ENCODE measurements around the gene FOLR2.

Gene FOLR2

DNA sequence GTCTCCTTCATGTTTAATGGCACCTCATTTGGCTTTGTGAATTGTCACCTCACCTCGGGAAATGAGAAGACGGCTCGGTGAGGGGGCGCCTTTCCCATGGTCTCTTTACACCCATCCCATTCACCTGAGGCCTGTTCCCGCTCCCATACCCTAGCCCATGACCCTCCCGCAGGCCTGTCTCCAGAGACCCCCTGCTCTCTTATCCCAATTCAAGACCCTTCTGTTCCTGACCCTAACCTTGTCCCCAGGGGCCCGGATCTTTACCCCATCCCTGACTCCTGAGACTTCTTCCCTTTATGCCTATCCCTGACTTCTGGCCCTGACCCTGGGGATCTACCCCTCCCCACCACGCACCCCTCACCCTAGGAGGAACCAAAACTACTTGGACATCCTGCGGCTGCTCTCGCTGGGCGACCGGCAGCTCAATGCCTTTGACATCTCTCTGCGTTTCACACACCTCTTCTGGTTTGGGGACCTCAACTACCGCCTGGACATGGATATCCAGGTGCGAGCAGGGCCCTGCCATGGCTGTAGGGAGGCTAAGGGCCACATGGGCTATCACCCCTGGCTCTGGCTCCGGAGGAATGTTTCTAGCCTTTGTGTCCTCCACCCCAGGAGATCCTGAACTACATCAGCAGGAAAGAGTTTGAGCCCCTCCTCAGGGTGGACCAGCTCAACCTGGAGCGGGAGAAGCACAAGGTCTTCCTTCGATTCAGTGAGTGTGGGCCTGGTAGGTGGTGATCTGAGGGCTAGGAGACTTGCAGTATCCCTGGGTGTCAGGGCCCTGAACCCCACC, 15.9 kb downstream of the FOLR2 start:
- no CpG with 5 or more reads among the region's 18 CpGs for WGBS (ENCODE audit: extremely low coverage, insufficient coverage, low lambda C conversion rate)
- DNase-seq = no peak
- Histone ChIP-seq H3K56ac (ENCODE audit: low read length) (no peak overlapping the region), H3K27me3 (ENCODE audit: insufficient read depth, low read length, poor library complexity) (no peaks in the 10 kb centered on the region), H4K8ac (ENCODE audit: low read depth, low read length) (no peak overlapping the region), H4K5ac (ENCODE audit: low read length) (no peak overlapping the region), H3K27ac (ENCODE audit: low read depth, low read length) (no peak overlapping the region), H3K79me2 (ENCODE audit: control insufficient read depth, insufficient read depth, low read length) (no peaks in the 10 kb centered on the region), H3K79me1 (ENCODE audit: low read length) (peaks cover 3% of the 10 kb centered on the region), H3K4me3 (ENCODE audit: low read length) (no peak overlapping the region), H3K18ac (ENCODE audit: low read length) (no peak overlapping the region), H2BK15ac (replicated peaks; ENCODE audit: low read depth) (no peak overlapping the region), H3K36me3 (ENCODE audit: control insufficient read depth, insufficient read depth, low read length) (peaks cover 36% of the 10 kb centered on the region), H2BK5ac (ENCODE audit: low read length) (no peak overlapping the region), H3K9ac (ENCODE audit: low read length) (no peak overlapping the region), H3K4me1 (ENCODE audit: control insufficient read depth, low read depth, low read length) (no peaks in the 10 kb centered on the region), H2AK5ac (ENCODE audit: low read length) (no peak overlapping the region), H3K4ac (ENCODE audit: low read depth, low read length) (no peak overlapping the region), H3K23ac (ENCODE audit: low read length) (no peak overlapping the region), H3K4me2 (ENCODE audit: low read length) (no peak overlapping the region), H2BK120ac (ENCODE audit: low read depth, low read length) (no peak overlapping the region)

DNA sequence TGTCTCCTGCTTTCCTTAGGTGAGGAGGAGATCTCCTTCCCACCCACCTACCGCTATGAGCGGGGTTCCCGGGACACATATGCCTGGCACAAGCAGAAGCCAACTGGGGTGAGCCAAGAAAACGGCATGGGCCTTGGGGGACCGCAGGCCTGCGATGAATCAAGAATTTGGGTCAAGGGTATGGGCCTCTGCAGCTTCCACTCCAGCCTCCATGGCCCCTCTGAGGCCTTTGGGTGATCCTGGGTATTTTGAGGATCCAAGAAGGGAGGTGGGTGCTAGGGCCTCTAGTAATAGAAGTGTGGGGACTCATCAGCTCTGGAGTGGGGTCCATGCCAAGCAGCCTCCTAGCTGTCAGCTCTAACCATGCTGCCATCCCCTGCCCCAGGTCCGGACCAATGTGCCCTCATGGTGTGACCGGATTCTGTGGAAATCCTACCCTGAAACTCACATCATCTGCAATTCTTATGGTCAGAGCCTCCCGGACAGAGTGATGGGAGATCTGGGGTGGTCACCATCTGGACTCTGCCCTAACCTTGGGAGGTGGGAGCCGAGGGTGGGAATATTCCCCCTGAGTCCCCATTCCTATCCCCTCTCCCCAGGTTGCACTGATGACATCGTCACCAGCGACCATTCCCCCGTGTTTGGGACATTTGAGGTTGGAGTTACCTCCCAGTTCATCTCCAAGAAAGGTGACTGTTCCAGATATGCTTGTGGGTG, 16.6 kb downstream of the FOLR2 start:
- no peak overlapping the region for H2BK120ac ChIP-seq (ENCODE audit: low read depth, low read length)
- WGBS (ENCODE audit: extremely low coverage, insufficient coverage, low lambda C conversion rate) = no CpG with 5 or more reads among the region's 13 CpGs
- no peak overlapping the region for H3K4me2 ChIP-seq (ENCODE audit: low read length)
- H3K79me1 ChIP-seq (ENCODE audit: low read length) = no peaks in the 10 kb centered on the region
- peaks cover 3% of the 10 kb centered on the region for H3K4me1 ChIP-seq (ENCODE audit: control insufficient read depth, low read depth, low read length)
- no peak overlapping the region for H2AK5ac ChIP-seq (ENCODE audit: low read length)
- H3K36me3 ChIP-seq (ENCODE audit: control insufficient read depth, insufficient read depth, low read length) = peaks cover 36% of the 10 kb centered on the region
- no peak overlapping the region for H3K4me3 ChIP-seq (ENCODE audit: low read length)
- no peak overlapping the region for H3K9ac ChIP-seq (ENCODE audit: low read length)
- H3K79me2 ChIP-seq (ENCODE audit: control insufficient read depth, insufficient read depth, low read length) = no peaks in the 10 kb centered on the region
- no peak overlapping the region for H2BK5ac ChIP-seq (ENCODE audit: low read length)
- no peaks in the 10 kb centered on the region for H3K27me3 ChIP-seq (ENCODE audit: insufficient read depth, low read length, poor library complexity)
- no peak overlapping the region for H4K5ac ChIP-seq (ENCODE audit: low read length)
- H3K18ac ChIP-seq (ENCODE audit: low read length) = no peak overlapping the region
- H3K23ac ChIP-seq (ENCODE audit: low read length) = no peak overlapping the region
- H3K4ac ChIP-seq (ENCODE audit: low read depth, low read length) = no peak overlapping the region
- no peak overlapping the region for H4K8ac ChIP-seq (ENCODE audit: low read depth, low read length)
- H2BK15ac ChIP-seq (replicated peaks; ENCODE audit: low read depth) = no peak overlapping the region
- H3K27ac ChIP-seq (ENCODE audit: low read depth, low read length) = no peak overlapping the region
- no peak overlapping the region for H3K56ac ChIP-seq (ENCODE audit: low read length)
- no peak for DNase-seq

- WGBS (ENCODE audit: extremely low coverage, insufficient coverage, low lambda C conversion rate) = no CpG with 5 or more reads among the region's 8 CpGs
- Histone ChIP-seq H3K36me3 (ENCODE audit: control insufficient read depth, insufficient read depth, low read length) (peaks cover 36% of the 10 kb centered on the region), H2BK5ac (ENCODE audit: low read length) (no peak overlapping the region), H2AK5ac (ENCODE audit: low read length) (no peak overlapping the region), H4K5ac (ENCODE audit: low read length) (no peak overlapping the region), H3K79me2 (ENCODE audit: control insufficient read depth, insufficient read depth, low read length) (no peaks in the 10 kb centered on the region), H3K27ac (ENCODE audit: low read depth, low read length) (no peak overlapping the region), H3K23ac (ENCODE audit: low read length) (no peak overlapping the region), H3K4ac (ENCODE audit: low read depth, low read length) (no peak overlapping the region), H3K27me3 (ENCODE audit: insufficient read depth, low read length, poor library complexity) (no peaks in the 10 kb centered on the region), H3K4me1 (ENCODE audit: control insufficient read depth, low read depth, low read length) (peaks cover 7% of the 10 kb centered on the region), H2BK15ac (replicated peaks; ENCODE audit: low read depth) (no peak overlapping the region), H4K8ac (ENCODE audit: low read depth, low read length) (no peak overlapping the region), H3K9ac (ENCODE audit: low read length) (no peak overlapping the region), H3K56ac (ENCODE audit: low read length) (no peak overlapping the region), H3K79me1 (ENCODE audit: low read length) (no peaks in the 10 kb centered on the region), H3K4me2 (ENCODE audit: low read length) (no peak overlapping the region), H3K18ac (ENCODE audit: low read length) (no peak overlapping the region), H3K4me3 (ENCODE audit: low read length) (no peak overlapping the region), H2BK120ac (ENCODE audit: low read depth, low read length) (no peak overlapping the region)
- DNase-seq = no peak
These were observed 17.3 kb downstream of the FOLR2 start for GRCh38 chr11:72233773-72234513.

DNA sequence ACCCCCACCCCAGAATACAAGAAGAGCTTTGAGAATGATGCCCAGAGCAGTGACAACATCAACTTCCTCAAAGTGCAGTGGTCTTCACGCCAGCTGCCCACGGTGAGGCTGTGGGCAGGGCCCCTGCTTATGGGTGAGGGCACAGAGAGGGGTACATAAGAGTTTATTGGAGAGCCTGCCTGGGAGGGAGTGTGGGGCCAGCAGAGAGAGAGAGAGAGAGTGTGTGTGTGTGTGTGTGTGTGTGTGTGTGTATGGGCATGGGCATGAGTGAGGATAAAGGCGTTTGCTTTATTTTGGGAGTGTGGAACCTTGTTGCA, 17.9 kb downstream of the FOLR2 start:
- Histone ChIP-seq H3K56ac (ENCODE audit: low read length) (no peak overlapping the region), H3K4me1 (ENCODE audit: control insufficient read depth, low read depth, low read length) (peaks cover 10% of the 10 kb centered on the region), H3K79me1 (ENCODE audit: low read length) (no peaks in the 10 kb centered on the region), H3K9ac (ENCODE audit: low read length) (no peak overlapping the region), H4K8ac (ENCODE audit: low read depth, low read length) (no peak overlapping the region), H2BK15ac (replicated peaks; ENCODE audit: low read depth) (no peak overlapping the region), H2BK120ac (ENCODE audit: low read depth, low read length) (no peak overlapping the region), H3K79me2 (ENCODE audit: control insufficient read depth, insufficient read depth, low read length) (no peaks in the 10 kb centered on the region), H3K4me3 (ENCODE audit: low read length) (no peak overlapping the region), H4K5ac (ENCODE audit: low read length) (no peak overlapping the region), H3K4me2 (ENCODE audit: low read length) (no peak overlapping the region), H3K36me3 (ENCODE audit: control insufficient read depth, insufficient read depth, low read length) (peaks cover 31% of the 10 kb centered on the region), H2AK5ac (ENCODE audit: low read length) (no peak overlapping the region), H3K27me3 (ENCODE audit: insufficient read depth, low read length, poor library complexity) (no peaks in the 10 kb centered on the region), H3K18ac (ENCODE audit: low read length) (no peak overlapping the region), H3K27ac (ENCODE audit: low read depth, low read length) (no peak overlapping the region), H3K4ac (ENCODE audit: low read depth, low read length) (no peak overlapping the region), H3K23ac (ENCODE audit: low read length) (no peak overlapping the region), H2BK5ac (ENCODE audit: low read length) (no peak overlapping the region)
- DNase-seq = no peak
- WGBS (ENCODE audit: extremely low coverage, insufficient coverage, low lambda C conversion rate) = no CpG with 5 or more reads among the region's 3 CpGs

DNA sequence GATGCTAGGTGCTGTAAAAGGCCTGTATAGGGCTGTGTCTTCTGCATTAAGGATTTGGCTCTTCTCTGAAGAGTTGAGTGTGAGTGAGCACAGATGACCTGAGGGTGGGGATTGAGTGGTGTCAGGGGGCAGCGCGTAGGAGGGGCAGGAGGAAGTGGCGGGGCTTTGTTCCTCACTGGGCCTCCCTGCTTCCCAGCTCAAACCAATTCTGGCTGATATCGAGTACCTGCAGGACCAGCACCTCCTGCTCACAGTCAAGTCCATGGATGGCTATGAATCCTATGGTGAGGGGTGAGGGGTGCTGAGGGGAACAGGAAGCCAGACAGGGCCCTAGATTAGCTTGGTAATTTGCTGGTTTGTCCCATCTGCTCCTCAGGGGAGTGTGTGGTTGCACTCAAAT, 18.3 kb downstream of the FOLR2 start:
- H3K9ac ChIP-seq (ENCODE audit: low read length) = no peak overlapping the region
- H2BK5ac ChIP-seq (ENCODE audit: low read length) = no peak overlapping the region
- DNase-seq = no peak
- no peak overlapping the region for H3K56ac ChIP-seq (ENCODE audit: low read length)
- no peak overlapping the region for H3K27ac ChIP-seq (ENCODE audit: low read depth, low read length)
- H3K79me1 ChIP-seq (ENCODE audit: low read length) = no peaks in the 10 kb centered on the region
- no CpG with 5 or more reads among the region's 4 CpGs for WGBS (ENCODE audit: extremely low coverage, insufficient coverage, low lambda C conversion rate)
- no peak overlapping the region for H3K18ac ChIP-seq (ENCODE audit: low read length)
- H3K27me3 ChIP-seq (ENCODE audit: insufficient read depth, low read length, poor library complexity) = peaks cover under 1% of the 10 kb centered on the region
- no peak overlapping the region for H4K5ac ChIP-seq (ENCODE audit: low read length)
- no peak overlapping the region for H2BK15ac ChIP-seq (replicated peaks; ENCODE audit: low read depth)
- H3K4ac ChIP-seq (ENCODE audit: low read depth, low read length) = no peak overlapping the region
- peaks cover 28% of the 10 kb centered on the region for H3K36me3 ChIP-seq (ENCODE audit: control insufficient read depth, insufficient read depth, low read length)
- no peak overlapping the region for H3K23ac ChIP-seq (ENCODE audit: low read length)
- H3K79me2 ChIP-seq (ENCODE audit: control insufficient read depth, insufficient read depth, low read length) = no peaks in the 10 kb centered on the region
- H3K4me2 ChIP-seq (ENCODE audit: low read length) = no peak overlapping the region
- no peak overlapping the region for H4K8ac ChIP-seq (ENCODE audit: low read depth, low read length)
- no peak overlapping the region for H2BK120ac ChIP-seq (ENCODE audit: low read depth, low read length)
- peaks cover 10% of the 10 kb centered on the region for H3K4me1 ChIP-seq (ENCODE audit: control insufficient read depth, low read depth, low read length)
- H3K4me3 ChIP-seq (ENCODE audit: low read length) = no peak overlapping the region
- H2AK5ac ChIP-seq (ENCODE audit: low read length) = no peak overlapping the region
